Activated naive CD4-positive, alpha-beta T cell treated with Interleukin-2 at 50 U/mL for 16 hours (primary cell): ENCODE measurements around the gene ADA.

Source experiments
- DNase-seq: peaks from one replicate; pipeline ENCODE4 v3.0.0-alpha.2; 2020

Gene ADA

DNA sequence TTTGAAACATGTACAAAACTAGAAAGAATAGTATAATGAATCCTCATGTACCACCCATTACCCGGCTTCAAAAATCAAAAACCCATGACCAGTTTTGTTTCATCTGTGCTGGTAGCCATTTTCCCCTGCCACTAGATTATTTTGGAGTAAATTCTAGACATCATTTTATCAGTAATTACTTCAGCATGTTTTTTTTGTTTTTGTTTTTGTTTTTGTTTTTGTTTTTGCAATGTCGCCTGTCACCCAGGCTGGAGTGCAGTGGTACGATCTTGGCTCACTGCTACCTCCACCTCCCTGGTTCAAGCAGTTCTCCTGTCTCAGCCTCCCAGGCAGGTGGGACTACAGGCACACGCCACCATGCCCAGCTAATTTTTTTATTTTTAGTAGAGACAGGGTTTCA lies 77.1 kb downstream of the ADA start:
- DNase-seq, result no peak

DNA sequence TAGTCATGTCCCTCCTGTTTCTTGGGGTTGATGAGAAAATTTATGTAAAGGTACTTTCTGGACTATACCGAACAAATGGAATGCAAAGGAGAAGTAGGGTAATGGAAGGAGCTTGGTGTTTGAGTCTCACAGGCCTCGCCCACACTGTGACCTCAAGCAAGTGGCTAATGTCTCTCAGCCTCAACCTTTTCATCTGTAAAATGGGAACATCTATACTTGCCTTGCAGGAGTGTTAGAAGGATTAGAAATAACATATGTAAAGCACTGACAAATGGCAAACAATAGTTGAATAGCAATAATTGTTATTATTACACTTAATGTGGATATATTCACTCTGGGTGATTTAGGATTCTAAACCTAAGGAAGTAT lies 78.0 kb downstream of the ADA start:
- no peak for DNase-seq

DNA sequence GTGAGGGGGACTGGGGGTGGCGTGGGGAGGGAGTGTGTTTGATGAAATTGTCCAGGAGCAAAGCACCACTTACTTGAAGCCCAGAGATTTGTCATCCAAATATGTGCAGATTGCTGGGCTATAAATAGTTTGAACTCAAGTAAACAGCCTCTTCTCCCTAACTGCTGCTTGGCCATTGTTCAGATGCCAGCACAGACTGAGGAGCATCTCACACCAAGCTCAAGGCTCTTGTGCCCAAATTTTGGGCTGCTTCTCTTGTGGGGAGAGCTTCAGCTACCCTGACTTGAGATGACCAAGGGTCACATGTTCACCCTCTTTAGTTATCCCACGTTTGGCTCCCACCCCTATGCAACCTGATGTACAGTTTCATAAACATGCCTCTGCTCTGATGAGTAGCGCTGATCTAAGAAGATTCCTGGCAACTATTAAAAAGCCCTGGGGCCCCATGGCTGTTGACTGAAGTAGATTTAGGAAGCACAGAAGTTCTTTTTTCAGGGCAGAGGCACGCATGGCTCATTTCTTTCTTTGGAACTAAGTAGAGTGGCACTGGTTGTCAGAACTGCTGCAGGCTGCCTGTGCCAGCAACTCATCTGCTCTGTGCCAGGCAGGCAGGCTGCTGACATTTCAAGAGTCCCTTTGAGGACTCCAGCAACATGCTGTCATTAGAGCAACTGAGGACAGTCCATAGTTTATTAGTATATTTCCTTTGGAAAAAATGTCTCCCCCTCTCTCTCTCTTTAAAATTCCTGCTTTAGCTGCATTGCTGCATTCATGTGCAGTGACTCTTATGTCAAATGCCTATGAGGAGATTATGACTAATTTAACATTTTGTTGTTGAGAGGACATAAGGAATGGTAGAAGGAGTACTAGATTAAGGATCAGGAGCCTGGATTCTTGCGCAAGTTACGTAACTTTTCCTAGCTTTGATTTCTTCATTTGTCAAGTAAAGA lies 78.7 kb downstream of the ADA start:
- no peak for DNase-seq

DNA sequence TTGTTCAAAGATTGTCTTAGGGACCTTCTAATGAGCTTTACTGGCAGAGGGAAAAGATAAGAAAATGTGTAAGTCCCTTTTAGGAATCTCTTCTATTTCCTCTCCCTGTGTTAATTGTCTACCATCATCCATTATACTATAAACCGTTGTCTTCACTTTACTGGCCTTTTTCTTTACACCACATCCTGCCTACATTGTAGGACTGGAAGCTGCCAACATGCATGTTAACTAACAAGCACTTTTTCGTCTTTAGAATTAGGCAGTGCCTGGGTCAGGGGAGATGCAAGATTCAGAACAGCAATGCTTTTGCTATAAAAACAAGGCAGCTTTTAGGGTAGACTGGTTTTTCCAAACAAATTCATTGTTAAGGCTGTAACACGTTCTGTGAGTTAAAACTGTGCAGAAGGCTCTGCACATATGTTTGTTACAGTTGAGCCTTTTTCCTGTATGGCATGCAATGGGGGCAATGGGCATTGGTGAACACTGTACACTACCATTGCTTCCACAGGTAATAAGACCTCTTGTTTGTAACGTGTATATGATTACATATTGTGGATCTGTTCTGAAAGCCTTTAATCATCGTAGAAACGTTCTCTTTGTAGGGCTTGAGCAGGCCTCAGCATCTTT lies 80.0 kb downstream of the ADA start:
- no peak for DNase-seq

DNA sequence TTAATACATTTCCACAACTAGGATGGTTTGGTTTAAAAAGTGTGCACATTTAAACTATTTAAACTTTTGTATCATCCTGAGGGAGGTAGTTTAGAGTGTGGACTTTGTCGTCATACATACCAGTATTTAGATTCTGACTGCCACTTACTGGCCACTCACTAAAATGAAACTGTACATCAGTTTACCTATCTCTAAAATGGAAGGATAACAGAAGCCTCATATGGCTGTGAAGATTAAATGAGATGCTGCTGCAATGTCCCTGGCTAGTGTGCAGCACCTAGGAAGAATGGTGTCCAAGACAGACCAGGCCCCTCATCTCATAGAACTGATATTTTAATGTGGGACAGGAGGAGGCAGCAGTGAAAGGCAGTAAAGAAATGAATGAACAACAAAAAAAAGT lies 81.1 kb downstream of the ADA start:
- DNase-seq, result no peak
